Omental fat pad (tissue), 4 donors: ENCODE measurements around the gene DGCR8. TPM values are rescaled to one million over a fixed set of nuclear protein-coding genes. Genes with fewer than 3 reads are reported as not detected.
A peak's percentile ranks its signal among the peaks of the same experiment; 100 is the strongest.

ENCODE experiments used
- ATAC-seq: fragments of 150-250 bp; one replicate; pipeline ENCODE4 v1.9.1; 2016; ENCODE audit warnings: mild to moderate bottlenecking, moderate library complexity; ENCODE audit not compliant: low FRiP score
- DNase-seq: peaks from one replicate; pipeline ENCODE4 v3.0.0-alpha.2; 2019; ENCODE audit warnings: low spot score
- total RNA-seq, 4 donors: library from RNA; depleted of rRNA; stranded (reverse); fragments of >200 nt; gene quantifications; one replicate each; pipeline ENCODE4 v1.1.0, GENCODE V29; 2016
- TF ChIP-seq, protein P1 (sequence below), 3 donors: fragments of 450-650 bp; IDR thresholded peaks; one replicate each; pipeline ENCODE4 v1.5.1; 2016 to 2017; ENCODE audit warnings: antibody characterized with exemption in 3 of 3, mild to moderate bottlenecking in 3 of 3, moderate library complexity in 2 of 3

The DGCR8 gene
- total RNA-seq, 4 donors from 2014 or later = 16.9 to 33.5 (median 24.1) TPM

DNA sequence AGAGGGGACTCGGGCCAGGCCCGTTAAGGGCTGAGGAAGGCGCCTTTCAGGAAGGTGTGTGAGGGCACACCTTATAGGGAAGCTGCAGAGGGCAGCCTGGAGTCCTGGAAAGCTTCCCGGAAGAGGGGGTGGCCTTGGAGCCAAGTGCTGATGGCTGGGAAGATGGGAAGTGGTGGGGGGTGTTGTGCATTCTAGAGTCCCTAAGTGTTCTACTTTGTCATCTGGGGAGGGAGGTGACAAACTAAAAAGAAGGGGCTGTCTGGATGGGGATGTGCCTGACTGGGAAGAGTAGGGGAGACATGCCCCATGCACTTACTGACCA lies 58.3 kb downstream of the DGCR8 start:
- ATAC-seq (no peak), DNase-seq (no peak)
- TF ChIP-seq, protein P1, sequence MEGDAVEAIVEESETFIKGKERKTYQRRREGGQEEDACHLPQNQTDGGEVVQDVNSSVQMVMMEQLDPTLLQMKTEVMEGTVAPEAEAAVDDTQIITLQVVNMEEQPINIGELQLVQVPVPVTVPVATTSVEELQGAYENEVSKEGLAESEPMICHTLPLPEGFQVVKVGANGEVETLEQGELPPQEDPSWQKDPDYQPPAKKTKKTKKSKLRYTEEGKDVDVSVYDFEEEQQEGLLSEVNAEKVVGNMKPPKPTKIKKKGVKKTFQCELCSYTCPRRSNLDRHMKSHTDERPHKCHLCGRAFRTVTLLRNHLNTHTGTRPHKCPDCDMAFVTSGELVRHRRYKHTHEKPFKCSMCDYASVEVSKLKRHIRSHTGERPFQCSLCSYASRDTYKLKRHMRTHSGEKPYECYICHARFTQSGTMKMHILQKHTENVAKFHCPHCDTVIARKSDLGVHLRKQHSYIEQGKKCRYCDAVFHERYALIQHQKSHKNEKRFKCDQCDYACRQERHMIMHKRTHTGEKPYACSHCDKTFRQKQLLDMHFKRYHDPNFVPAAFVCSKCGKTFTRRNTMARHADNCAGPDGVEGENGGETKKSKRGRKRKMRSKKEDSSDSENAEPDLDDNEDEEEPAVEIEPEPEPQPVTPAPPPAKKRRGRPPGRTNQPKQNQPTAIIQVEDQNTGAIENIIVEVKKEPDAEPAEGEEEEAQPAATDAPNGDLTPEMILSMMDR (IDR thresholded peaks at IDR 0.05) = no peak

DNA sequence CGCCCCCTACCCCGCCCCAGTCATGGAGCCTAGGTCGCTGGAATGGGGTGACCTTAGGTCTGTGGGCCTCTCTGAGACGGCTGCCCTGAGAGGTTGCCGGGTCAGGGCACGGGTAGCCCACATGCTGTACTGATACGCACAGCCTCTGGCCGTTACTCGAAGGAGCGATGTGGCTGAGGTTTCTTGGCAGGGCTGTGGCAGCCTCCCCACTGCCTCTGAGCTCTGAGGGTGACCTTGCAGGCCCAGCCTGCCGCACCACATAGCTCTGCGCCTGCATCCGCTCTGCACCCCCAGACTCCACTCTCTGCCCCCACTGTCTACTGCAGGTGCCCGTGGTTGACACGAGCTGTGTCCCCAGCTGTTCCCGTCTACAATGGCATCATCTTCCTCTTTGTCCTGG lies 58.8 kb downstream of the DGCR8 start:
- no peak for ATAC-seq
- DNase-seq = no peak
- TF ChIP-seq, protein P1 (IDR thresholded peaks at IDR 0.05) = no peak

DNA sequence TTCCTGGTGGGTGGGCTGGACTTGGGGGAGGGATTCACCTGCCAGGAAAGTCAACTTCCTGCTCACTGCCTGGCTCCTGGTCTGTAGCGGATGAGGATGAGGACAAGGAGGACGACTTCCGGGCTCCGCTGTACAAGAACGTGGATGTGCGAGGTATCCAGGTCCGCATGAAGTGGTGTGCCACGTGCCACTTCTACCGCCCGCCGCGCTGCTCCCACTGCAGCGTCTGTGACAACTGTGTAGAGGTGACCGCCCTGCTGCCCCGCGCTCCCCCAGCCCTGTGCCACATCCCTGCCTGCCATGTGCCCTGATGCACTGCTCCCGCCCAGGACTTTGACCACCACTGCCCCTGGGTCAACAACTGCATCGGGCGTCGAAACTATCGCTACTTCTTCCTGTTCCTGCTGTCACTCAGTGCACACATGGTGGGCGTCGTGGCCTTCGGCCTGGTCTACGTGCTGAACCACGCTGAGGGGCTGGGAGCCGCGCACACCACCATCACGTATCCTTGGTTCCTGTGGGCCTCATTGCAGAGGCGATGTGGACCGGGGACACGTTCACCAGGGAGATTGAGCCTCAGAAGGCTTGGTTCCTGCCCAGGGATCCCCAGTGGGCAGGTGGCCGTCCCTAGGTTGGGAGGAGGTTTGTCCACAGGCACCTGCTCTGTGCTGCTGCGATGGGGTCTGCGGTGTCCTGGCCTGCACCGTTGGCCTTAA lies 59.5 kb downstream of the DGCR8 start:
- DNase-seq = no peak
- TF ChIP-seq, protein P1 (IDR thresholded peaks at IDR 0.05) = no peak
- ATAC-seq = no peak

DNA sequence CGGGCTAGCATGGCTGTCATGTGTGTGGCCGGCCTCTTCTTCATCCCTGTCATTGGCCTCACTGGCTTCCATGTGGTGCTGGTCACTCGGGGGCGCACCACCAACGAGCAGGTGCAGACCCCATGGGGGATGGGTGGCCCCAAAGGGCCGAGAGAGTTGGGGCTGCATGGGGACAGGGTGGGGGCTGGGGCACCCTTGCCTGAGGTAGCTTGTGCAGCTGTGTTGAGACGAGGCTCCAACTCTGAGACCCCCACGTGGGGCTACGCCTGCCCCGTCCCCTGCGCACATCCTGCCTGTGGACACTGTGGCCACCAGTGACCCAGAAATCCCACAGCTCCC lies 60.0 kb downstream of the DGCR8 start:
- TF ChIP-seq, protein P1 (IDR thresholded peaks at IDR 0.05) = no peak
- ATAC-seq (no peak), DNase-seq (no peak)

DNA sequence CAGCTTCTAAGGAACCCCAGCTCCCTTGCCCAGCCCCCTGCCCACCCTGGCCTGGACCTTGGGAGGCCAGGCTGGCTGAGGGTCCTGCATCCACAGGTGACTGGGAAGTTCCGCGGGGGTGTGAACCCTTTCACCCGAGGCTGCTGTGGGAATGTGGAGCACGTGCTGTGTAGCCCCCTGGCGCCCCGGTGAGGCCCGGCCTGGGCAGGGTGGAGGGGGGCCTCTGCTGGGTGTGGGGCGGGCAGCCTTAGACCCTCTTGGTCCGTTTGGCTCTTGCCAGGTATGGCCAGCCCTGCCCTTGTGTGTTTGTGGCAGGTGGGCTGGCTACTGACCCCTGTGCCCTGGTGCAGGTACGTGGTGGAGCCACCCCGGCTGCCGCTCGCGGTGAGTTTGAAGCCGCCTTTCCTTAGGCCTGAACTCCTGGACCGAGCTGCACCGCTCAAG lies 60.5 kb downstream of the DGCR8 start:
- DNase-seq (no peak), ATAC-seq (no peak)
- TF ChIP-seq, protein P1 (IDR thresholded peaks at IDR 0.05) = no peak

DNA sequence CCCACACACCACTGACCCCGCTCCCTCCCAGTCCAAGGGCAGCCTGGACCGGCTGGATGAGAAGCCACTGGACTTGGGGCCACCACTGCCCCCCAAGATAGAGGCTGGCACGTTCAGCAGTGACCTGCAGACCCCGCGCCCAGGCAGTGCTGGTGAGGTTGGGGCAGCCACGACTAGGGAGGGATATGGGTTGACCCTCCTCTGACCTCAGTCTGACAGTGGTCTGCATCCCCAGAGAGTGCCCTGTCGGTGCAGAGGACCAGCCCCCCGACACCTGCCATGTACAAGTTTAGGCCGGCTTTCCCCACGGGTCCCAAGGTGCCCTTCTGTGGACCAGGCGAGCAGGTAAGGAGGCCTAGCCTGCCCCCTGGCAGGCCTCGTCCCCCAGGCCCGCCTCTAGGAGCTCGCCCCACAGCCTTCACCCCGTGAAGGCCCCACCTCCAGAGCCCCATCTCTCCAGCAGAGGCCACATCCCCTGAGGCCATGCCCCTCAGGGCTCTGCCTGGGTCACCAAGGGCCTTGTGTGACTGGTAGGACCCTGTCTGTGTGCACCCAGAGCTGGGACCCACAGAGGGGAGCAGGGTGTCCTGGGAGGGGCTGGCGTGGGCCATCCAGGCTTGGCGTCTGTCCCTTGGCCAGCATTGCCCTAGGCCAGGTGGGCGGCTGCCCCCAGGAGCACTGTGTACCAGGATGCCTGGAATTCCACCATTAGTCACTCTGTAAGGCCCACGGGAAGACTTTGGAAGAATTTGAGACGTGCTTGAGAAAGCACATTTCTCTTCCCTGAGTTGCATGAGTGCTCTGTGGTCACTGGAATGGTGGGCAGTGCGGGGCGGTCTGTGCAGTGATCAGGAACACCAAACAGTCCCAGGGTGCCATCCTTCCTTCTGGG lies 61.4 kb downstream of the DGCR8 start:
- TF ChIP-seq, protein P1 (IDR thresholded peaks at IDR 0.05) = no peak
- DNase-seq (no peak), ATAC-seq (peak; percentile 41)
